GM23338 (cell line): ENCODE results near the gene GVQW3. TPM values are rescaled to one million over a fixed set of nuclear protein-coding genes. Genes with fewer than 3 reads are reported as not detected.

Source experiments
- ATAC-seq: fragments of 200-7000 bp; cut with Tn5 transposase; 3 replicates; pipeline ENCODE4 v1.9.1; 2020
- DNase-seq: peaks from one replicate; pipeline ENCODE4 v3.0.0-alpha.2; 2015; ENCODE audit warnings: low spot score
- H2AFZ ChIP-seq: fragments of 200-600 bp; sonication (generic); 2 replicates; pipeline ENCODE4 v1.8.0; 2016; ENCODE audit warnings: antibody characterized with exemption, mild to moderate bottlenecking, moderate library complexity
- H3F3A ChIP-seq: fragments of 200-600 bp; sonication (generic); replicated peaks from 2 replicates; pipeline ENCODE4 v1.8.0; 2017; ENCODE audit warnings: antibody characterized with exemption, mixed run types, low read depth
- H3K27ac ChIP-seq: fragments of 200-600 bp; sonication (generic); 2 replicates; pipeline ENCODE4 v1.6.1; 2016; ENCODE audit warnings: low read depth
- H3K27me3 ChIP-seq: fragments of 200-600 bp; sonication (generic); 2 replicates; pipeline ENCODE4 v1.8.0; 2016; ENCODE audit warnings: mild to moderate bottlenecking, mixed run types, moderate library complexity; ENCODE audit not compliant: insufficient read depth
- H3K36me3 ChIP-seq: fragments of 200-600 bp; sonication (generic); 2 replicates; pipeline ENCODE4 v1.8.0; 2016; ENCODE audit warnings: mild to moderate bottlenecking; ENCODE audit not compliant: insufficient read depth
- H3K4me1 ChIP-seq: fragments of 200-600 bp; sonication (generic); 2 replicates; pipeline ENCODE4 v1.8.0; 2016; ENCODE audit warnings: mild to moderate bottlenecking, moderate library complexity; ENCODE audit not compliant: insufficient read depth
- H3K4me2 ChIP-seq: fragments of 200-600 bp; sonication (generic); 2 replicates; pipeline ENCODE4 v1.7.1; 2017; ENCODE audit warnings: mixed run types
- H3K4me3 ChIP-seq: fragments of 200-600 bp; sonication (generic); 2 replicates; pipeline ENCODE4 v1.6.1; 2016; ENCODE audit warnings: mixed run types
- H3K79me2 ChIP-seq: fragments of 200-600 bp; sonication (generic); replicated peaks from 2 replicates; pipeline ENCODE4 v1.8.0; 2017; ENCODE audit warnings: mild to moderate bottlenecking; ENCODE audit not compliant: insufficient read depth
- H3K9me2 ChIP-seq: fragments of 200-600 bp; sonication (generic); 2 replicates; pipeline ENCODE4 v1.8.0; 2017; ENCODE audit not compliant: insufficient read depth
- H4K20me1 ChIP-seq: fragments of 200-600 bp; sonication (generic); replicated peaks from 2 replicates; pipeline ENCODE4 v1.8.0; 2017; ENCODE audit warnings: mild to moderate bottlenecking; ENCODE audit not compliant: insufficient read depth
- H3K27ac Mint-ChIP-seq: 2 replicates; pipeline ENCODE4 v1.8.0; 2020; ENCODE audit warnings: inconsistent platforms, mild to moderate bottlenecking, moderate library complexity, mixed read lengths
- H3K27me3 Mint-ChIP-seq: 3 replicates; pipeline ENCODE4 v1.8.0; 2022; ENCODE audit warnings: low read depth, mild to moderate bottlenecking, moderate library complexity, mixed read lengths, inconsistent platforms; ENCODE audit not compliant: insufficient read depth, poor library complexity
- H3K36me3 Mint-ChIP-seq: 3 replicates; pipeline ENCODE4 v1.8.0; 2021; ENCODE audit warnings: low read depth, mild to moderate bottlenecking, inconsistent platforms, moderate library complexity, mixed read lengths
- H3K4me1 Mint-ChIP-seq: 3 replicates; pipeline ENCODE4 v1.8.0; 2020; ENCODE audit warnings: mild to moderate bottlenecking, inconsistent platforms, mixed read lengths
- H3K4me3 Mint-ChIP-seq: 3 replicates; pipeline ENCODE4 v1.8.0; 2021; ENCODE audit warnings: moderate library complexity, mild to moderate bottlenecking, inconsistent platforms, mixed read lengths
- H3K9me3 Mint-ChIP-seq: 3 replicates; pipeline ENCODE4 v1.8.0; 2020; ENCODE audit warnings: moderate library complexity, mild to moderate bottlenecking, inconsistent platforms, mixed read lengths
- EZH2 ChIP-seq: fragments of 200-600 bp; sonication (generic); IDR thresholded peaks from one replicate; pipeline ENCODE4 v1.8.0; 2017; ENCODE audit warnings: antibody characterized with exemption, mild to moderate bottlenecking, low read depth; ENCODE audit not compliant: unreplicated experiment
- EZH2phosphoT487 ChIP-seq: fragments of 200-600 bp; sonication (generic); IDR thresholded peaks from one replicate; pipeline ENCODE4 v1.8.1; 2018; ENCODE audit warnings: antibody characterized with exemption; ENCODE audit not compliant: unreplicated experiment
- JUNB ChIP-seq: IDR thresholded peaks from one replicate; pipeline ENCODE4 v1.6.1; 2016; ENCODE audit warnings: antibody characterized with exemption; ENCODE audit not compliant: unreplicated experiment
- NANOG ChIP-seq: IDR thresholded peaks from 2 replicates; pipeline ENCODE4 v1.6.1; 2016; ENCODE audit warnings: antibody characterized with exemption, borderline replicate concordance
- POLR2AphosphoS5 ChIP-seq: IDR thresholded peaks from 2 replicates; pipeline ENCODE4 v1.6.1; 2016; ENCODE audit warnings: antibody characterized with exemption, low read depth
- STAT1 ChIP-seq: IDR thresholded peaks from one replicate; pipeline ENCODE4 v1.6.1; 2016; ENCODE audit warnings: antibody characterized with exemption; ENCODE audit not compliant: unreplicated experiment
- ZNF114 ChIP-seq: fragments of 250-450 bp; sonication (Bioruptor Pico); IDR thresholded peaks from 2 replicates; pipeline ENCODE4 v1.5.0; 2020; ENCODE audit warnings: mild to moderate bottlenecking, moderate library complexity
- ZNF331 ChIP-seq: fragments of 250-450 bp; sonication (Bioruptor Pico); IDR thresholded peaks from 2 replicates; pipeline ENCODE4 v1.5.0; 2020; ENCODE audit warnings: low read depth, mild to moderate bottlenecking, moderate library complexity
- polyA plus RNA-seq: library from polyadenylated mRNA; unstranded; fragments of >200 nt; fragmentation: Nextera tagmentation; extraction: Ambion mirVana; gene quantifications from 2 replicates; pipeline ENCODE4 v1.2.1, GENCODE V29; 2016
- total RNA-seq: library from RNA; depleted of rRNA; stranded (reverse); fragments of >200 nt; shearing (Covaris generic); gene quantifications from 2 replicates; pipeline ENCODE4 v1.2.3, GENCODE V29; 2014
- TF ChIP-seq, protein P1 (sequence below): fragments of 250-450 bp; sonication (Bioruptor Pico); IDR thresholded peaks from 2 replicates; pipeline ENCODE4 v1.5.0; 2020; ENCODE audit warnings: mild to moderate bottlenecking, moderate library complexity
- TF ChIP-seq, protein P2 (sequence below), 2 experiments: fragments of 200-600 bp in 1 of 2; sonication (generic) in 1 of 2; conservative IDR thresholded peaks; 2 replicates each; pipeline versions ENCODE4 v1.5.1 to v1.6.1; 2016 to 2017; ENCODE audit warnings: antibody characterized with exemption in 2 of 2, low read depth in 2 of 2, mild to moderate bottlenecking in 2 of 2, moderate library complexity in 1 of 2
- TF ChIP-seq, protein P3 (sequence below): IDR thresholded peaks from one replicate; pipeline ENCODE4 v1.6.1; 2018; ENCODE audit warnings: antibody characterized with exemption; ENCODE audit not compliant: unreplicated experiment

The GVQW3 gene
- total and polyA plus RNA-seq, 2 experiments from 2014 or later, result 3.5 to 4.9 TPM

DNA sequence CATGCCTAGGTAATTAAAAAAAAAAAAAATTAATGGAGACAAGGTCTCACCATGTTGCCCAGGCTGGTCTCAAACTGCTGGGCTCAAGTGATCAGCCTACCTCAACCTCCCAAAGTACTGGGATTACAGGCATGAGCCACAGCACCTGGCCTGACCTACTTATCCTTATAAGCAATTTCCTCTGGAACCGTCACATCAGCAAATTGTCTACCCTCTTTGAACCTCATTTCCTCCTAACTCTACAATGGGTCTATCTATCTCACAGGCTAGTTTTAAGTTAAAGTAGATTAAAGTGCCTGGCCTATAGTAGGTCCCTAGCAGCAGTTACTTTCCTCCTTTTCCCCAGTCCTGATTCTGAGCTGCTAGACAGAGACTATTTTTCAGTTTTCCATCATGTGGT, 43.7 kb upstream of the GVQW3 start:
- H3K9me2 ChIP-seq, result no peaks in the 10 kb centered on the region
- H3K27ac Mint-ChIP-seq, result no peak overlapping the region
- no peaks in the 10 kb centered on the region for H4K20me1 ChIP-seq
- H3K27me3 ChIP-seq, result no peaks in the 10 kb centered on the region
- TF ChIP-seq JUNB (no peak), STAT1 (no peak), ZNF114 (CRISPR knock-in tag) (no peak), NANOG (no peak), ZNF331 (CRISPR knock-in tag) (no peak), POLR2AphosphoS5 (no peak), EZH2 (no peak), EZH2phosphoT487 (no peak)
- TF ChIP-seq, protein P1, sequence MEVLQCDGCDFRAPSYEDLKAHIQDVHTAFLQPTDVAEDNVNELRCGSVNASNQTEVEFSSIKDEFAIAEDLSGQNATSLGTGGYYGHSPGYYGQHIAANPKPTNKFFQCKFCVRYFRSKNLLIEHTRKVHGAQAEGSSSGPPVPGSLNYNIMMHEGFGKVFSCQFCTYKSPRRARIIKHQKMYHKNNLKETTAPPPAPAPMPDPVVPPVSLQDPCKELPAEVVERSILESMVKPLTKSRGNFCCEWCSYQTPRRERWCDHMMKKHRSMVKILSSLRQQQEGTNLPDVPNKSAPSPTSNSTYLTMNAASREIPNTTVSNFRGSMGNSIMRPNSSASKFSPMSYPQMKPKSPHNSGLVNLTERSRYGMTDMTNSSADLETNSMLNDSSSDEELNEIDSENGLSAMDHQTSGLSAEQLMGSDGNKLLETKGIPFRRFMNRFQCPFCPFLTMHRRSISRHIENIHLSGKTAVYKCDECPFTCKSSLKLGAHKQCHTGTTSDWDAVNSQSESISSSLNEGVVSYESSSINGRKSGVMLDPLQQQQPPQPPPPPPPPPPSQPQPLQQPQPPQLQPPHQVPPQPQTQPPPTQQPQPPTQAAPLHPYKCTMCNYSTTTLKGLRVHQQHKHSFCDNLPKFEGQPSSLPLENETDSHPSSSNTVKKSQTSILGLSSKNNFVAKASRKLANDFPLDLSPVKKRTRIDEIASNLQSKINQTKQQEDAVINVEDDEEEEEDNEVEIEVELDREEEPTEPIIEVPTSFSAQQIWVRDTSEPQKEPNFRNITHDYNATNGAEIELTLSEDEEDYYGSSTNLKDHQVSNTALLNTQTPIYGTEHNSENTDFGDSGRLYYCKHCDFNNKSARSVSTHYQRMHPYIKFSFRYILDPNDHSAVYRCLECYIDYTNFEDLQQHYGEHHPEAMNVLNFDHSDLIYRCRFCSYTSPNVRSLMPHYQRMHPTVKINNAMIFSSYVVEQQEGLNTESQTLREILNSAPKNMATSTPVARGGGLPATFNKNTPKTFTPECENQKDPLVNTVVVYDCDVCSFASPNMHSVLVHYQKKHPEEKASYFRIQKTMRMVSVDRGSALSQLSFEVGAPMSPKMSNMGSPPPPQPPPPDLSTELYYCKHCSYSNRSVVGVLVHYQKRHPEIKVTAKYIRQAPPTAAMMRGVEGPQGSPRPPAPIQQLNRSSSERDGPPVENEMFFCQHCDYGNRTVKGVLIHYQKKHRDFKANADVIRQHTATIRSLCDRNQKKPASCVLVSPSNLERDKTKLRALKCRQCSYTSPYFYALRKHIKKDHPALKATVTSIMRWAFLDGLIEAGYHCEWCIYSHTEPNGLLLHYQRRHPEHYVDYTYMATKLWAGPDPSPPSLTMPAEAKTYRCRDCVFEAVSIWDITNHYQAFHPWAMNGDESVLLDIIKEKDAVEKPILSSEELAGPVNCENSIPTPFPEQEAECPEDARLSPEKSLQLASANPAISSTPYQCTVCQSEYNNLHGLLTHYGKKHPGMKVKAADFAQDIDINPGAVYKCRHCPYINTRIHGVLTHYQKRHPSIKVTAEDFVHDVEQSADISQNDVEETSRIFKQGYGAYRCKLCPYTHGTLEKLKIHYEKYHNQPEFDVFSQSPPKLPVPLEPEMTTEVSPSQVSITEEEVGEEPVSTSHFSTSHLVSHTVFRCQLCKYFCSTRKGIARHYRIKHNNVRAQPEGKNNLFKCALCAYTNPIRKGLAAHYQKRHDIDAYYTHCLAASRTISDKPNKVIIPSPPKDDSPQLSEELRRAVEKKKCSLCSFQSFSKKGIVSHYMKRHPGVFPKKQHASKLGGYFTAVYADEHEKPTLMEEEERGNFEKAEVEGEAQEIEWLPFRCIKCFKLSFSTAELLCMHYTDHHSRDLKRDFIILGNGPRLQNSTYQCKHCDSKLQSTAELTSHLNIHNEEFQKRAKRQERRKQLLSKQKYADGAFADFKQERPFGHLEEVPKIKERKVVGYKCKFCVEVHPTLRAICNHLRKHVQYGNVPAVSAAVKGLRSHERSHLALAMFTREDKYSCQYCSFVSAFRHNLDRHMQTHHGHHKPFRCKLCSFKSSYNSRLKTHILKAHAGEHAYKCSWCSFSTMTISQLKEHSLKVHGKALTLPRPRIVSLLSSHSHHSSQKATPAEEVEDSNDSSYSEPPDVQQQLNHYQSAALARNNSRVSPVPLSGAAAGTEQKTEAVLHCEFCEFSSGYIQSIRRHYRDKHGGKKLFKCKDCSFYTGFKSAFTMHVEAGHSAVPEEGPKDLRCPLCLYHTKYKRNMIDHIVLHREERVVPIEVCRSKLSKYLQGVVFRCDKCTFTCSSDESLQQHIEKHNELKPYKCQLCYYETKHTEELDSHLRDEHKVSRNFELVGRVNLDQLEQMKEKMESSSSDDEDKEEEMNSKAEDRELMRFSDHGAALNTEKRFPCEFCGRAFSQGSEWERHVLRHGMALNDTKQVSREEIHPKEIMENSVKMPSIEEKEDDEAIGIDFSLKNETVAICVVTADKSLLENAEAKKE, result no peak
- TF ChIP-seq, protein P2, sequence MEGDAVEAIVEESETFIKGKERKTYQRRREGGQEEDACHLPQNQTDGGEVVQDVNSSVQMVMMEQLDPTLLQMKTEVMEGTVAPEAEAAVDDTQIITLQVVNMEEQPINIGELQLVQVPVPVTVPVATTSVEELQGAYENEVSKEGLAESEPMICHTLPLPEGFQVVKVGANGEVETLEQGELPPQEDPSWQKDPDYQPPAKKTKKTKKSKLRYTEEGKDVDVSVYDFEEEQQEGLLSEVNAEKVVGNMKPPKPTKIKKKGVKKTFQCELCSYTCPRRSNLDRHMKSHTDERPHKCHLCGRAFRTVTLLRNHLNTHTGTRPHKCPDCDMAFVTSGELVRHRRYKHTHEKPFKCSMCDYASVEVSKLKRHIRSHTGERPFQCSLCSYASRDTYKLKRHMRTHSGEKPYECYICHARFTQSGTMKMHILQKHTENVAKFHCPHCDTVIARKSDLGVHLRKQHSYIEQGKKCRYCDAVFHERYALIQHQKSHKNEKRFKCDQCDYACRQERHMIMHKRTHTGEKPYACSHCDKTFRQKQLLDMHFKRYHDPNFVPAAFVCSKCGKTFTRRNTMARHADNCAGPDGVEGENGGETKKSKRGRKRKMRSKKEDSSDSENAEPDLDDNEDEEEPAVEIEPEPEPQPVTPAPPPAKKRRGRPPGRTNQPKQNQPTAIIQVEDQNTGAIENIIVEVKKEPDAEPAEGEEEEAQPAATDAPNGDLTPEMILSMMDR (conservative IDR thresholded peaks at IDR 0.05; ENCODE audit: low read depth in 2 of 2), result no peak
- TF ChIP-seq, protein P3, sequence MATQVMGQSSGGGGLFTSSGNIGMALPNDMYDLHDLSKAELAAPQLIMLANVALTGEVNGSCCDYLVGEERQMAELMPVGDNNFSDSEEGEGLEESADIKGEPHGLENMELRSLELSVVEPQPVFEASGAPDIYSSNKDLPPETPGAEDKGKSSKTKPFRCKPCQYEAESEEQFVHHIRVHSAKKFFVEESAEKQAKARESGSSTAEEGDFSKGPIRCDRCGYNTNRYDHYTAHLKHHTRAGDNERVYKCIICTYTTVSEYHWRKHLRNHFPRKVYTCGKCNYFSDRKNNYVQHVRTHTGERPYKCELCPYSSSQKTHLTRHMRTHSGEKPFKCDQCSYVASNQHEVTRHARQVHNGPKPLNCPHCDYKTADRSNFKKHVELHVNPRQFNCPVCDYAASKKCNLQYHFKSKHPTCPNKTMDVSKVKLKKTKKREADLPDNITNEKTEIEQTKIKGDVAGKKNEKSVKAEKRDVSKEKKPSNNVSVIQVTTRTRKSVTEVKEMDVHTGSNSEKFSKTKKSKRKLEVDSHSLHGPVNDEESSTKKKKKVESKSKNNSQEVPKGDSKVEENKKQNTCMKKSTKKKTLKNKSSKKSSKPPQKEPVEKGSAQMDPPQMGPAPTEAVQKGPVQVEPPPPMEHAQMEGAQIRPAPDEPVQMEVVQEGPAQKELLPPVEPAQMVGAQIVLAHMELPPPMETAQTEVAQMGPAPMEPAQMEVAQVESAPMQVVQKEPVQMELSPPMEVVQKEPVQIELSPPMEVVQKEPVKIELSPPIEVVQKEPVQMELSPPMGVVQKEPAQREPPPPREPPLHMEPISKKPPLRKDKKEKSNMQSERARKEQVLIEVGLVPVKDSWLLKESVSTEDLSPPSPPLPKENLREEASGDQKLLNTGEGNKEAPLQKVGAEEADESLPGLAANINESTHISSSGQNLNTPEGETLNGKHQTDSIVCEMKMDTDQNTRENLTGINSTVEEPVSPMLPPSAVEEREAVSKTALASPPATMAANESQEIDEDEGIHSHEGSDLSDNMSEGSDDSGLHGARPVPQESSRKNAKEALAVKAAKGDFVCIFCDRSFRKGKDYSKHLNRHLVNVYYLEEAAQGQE, result no peak
- H3K4me2 ChIP-seq, result no peak overlapping the region
- no peak overlapping the region for H3K27ac ChIP-seq
- no peak overlapping the region for H3K4me3 ChIP-seq
- DNase-seq (no peak), ATAC-seq (no peak)
- H3K36me3 Mint-ChIP-seq, result peaks cover 30% of the 10 kb centered on the region
- no peak overlapping the region for H2AFZ ChIP-seq
- no peaks in the 10 kb centered on the region for H3F3A ChIP-seq
- H3K4me1 ChIP-seq, result no peaks in the 10 kb centered on the region
- no peaks in the 10 kb centered on the region for H3K36me3 ChIP-seq
- no peaks in the 10 kb centered on the region for H3K79me2 ChIP-seq
- H3K4me1 Mint-ChIP-seq, result no peaks in the 10 kb centered on the region
- H3K9me3 Mint-ChIP-seq, result peaks cover 40% of the 10 kb centered on the region
- H3K27me3 Mint-ChIP-seq, result peaks cover 3% of the 10 kb centered on the region
- no peak overlapping the region for H3K4me3 Mint-ChIP-seq
